PC-9 (cell line): ENCODE measurements around the gene F13A1. TPM values are rescaled to one million over a fixed set of nuclear protein-coding genes. Genes with fewer than 3 reads are reported as not detected.

ENCODE experiments used
- BruUV-seq: library from RNA; stranded (reverse); fragments of 400-500 nt; replicated peaks from 2 replicates; lab custom pipeline; 2021; lab: Mats Ljungman, UMichigan
- CTCF ChIA-PET: fragments of 300-600 bp; sonication (Branson Sonifier 250); formaldehyde crosslinking; loops from one replicate; lab custom pipeline; 2022; ENCODE audit warnings: antibody characterized with exemption; lab: Charles Lee
- POLR2A ChIA-PET: fragments of 300-600 bp; sonication (Branson Sonifier 250); formaldehyde crosslinking; loops from one replicate; lab custom pipeline; 2022; ENCODE audit warnings: antibody characterized with exemption; ENCODE audit not compliant: unreplicated experiment; lab: Charles Lee
- DNase-seq, 2 experiments: peaks; one replicate each; pipeline versions ENCODE4 v3.0.0 to v3.0.0-alpha.2; 2015 to 2022; ENCODE audit warnings: mixed read lengths in 1 of 2
- H2AFZ ChIP-seq: fragments of 200-600 bp; sonication (generic); 2 replicates; pipeline ENCODE4 v1.8.1; 2017; ENCODE audit warnings: antibody characterized with exemption
- H3F3A ChIP-seq: fragments of 200-600 bp; sonication (generic); 2 replicates; pipeline ENCODE4 v1.8.1; 2017; ENCODE audit warnings: antibody characterized with exemption, mild to moderate bottlenecking, low read depth; ENCODE audit not compliant: insufficient read depth
- H3K27ac ChIP-seq: fragments of 200-600 bp; sonication (generic); 2 replicates; pipeline ENCODE4 v1.6.1; 2016; ENCODE audit warnings: mixed run types
- H3K27me3 ChIP-seq: fragments of 200-600 bp; sonication (generic); 2 replicates; pipeline ENCODE4 v1.6.1; 2016; ENCODE audit warnings: low read depth, mixed run types; ENCODE audit not compliant: insufficient read depth
- H3K36me3 ChIP-seq: fragments of 200-600 bp; sonication (generic); 2 replicates; pipeline ENCODE4 v1.6.1; 2016; ENCODE audit warnings: low read depth, mixed run types
- H3K4me1 ChIP-seq: fragments of 200-600 bp; sonication (generic); replicated peaks from 2 replicates; pipeline ENCODE4 v1.6.1; 2016; ENCODE audit warnings: mixed run types; ENCODE audit not compliant: insufficient read depth
- H3K4me2 ChIP-seq: fragments of 200-600 bp; sonication (generic); 2 replicates; pipeline ENCODE4 v1.6.1; 2017; ENCODE audit warnings: mixed run types
- H3K4me3 ChIP-seq: fragments of 200-600 bp; sonication (generic); 2 replicates; pipeline ENCODE4 v1.6.1; 2016; ENCODE audit warnings: mixed run types
- H3K79me2 ChIP-seq: fragments of 200-600 bp; sonication (generic); 2 replicates; pipeline ENCODE4 v1.6.1; 2017; ENCODE audit warnings: low read depth, mixed run types
- H3K9me2 ChIP-seq: fragments of 200-600 bp; sonication (generic); 2 replicates; pipeline ENCODE4 v1.8.1; 2017; ENCODE audit warnings: mild to moderate bottlenecking; ENCODE audit not compliant: insufficient read depth
- H3K9me3 ChIP-seq: fragments of 200-600 bp; sonication (generic); 2 replicates; pipeline ENCODE4 v1.8.1; 2016; ENCODE audit warnings: low read depth; ENCODE audit not compliant: insufficient read depth
- H4K20me1 ChIP-seq: fragments of 200-600 bp; sonication (generic); 2 replicates; pipeline ENCODE4 v1.8.1; 2017; ENCODE audit not compliant: insufficient read depth
- CTCF ChIP-seq: fragments of 200-600 bp; sonication (generic); conservative IDR thresholded peaks from 2 replicates; pipeline ENCODE4 v1.6.1; 2017; ENCODE audit warnings: mixed run types, antibody characterized with exemption, mild to moderate bottlenecking, moderate library complexity
- EZH2 ChIP-seq: fragments of 200-600 bp; sonication (generic); IDR thresholded peaks from 2 replicates; pipeline ENCODE4 v1.8.0; 2017; ENCODE audit warnings: antibody characterized with exemption, low read depth
- intact Hi-C: fragments of 100-400 bp; cut with micrococcal nuclease; formaldehyde crosslinking; loops from one replicate; pipeline ENCODE4 v1.10.0; 2022; ENCODE audit not compliant: unreplicated experiment
- total RNA-seq: library from RNA; stranded (reverse); gene quantifications from 2 replicates; pipeline ENCODE4 v1.2.3, GENCODE V29; 2021

Gene F13A1
- total RNA-seq, 1 experiment from 2014 or later, result not detected

GRCh38 chr6:6366803-6367202, 46.3 kb upstream of the F13A1 start:
- BruUV-seq, result no TSS peak
- Histone ChIP-seq H4K20me1 (no peaks in the 10 kb centered on the region), H3K36me3 (no peaks in the 10 kb centered on the region), H3K9me2 (no peaks in the 10 kb centered on the region), H3K4me3 (no peak overlapping the region), H3K4me2 (no peak overlapping the region), H3K9me3 (no peaks in the 10 kb centered on the region), H3K27ac (no peak overlapping the region), H3K4me1 (no peaks in the 10 kb centered on the region), H3K27me3 (no peaks in the 10 kb centered on the region), H3K79me2 (no peaks in the 10 kb centered on the region), H2AFZ (no peak overlapping the region), H3F3A (no peaks in the 10 kb centered on the region)
- no peak for DNase-seq
- ChIA-PET CTCF (no interaction called here), POLR2A (no interaction called here)
- no peak for TF ChIP-seq CTCF
- TF ChIP-seq EZH2, result no peak
- intact Hi-C loops, result no loop called here

- Histone ChIP-seq H3K9me3 (no peaks in the 10 kb centered on the region), H3K9me2 (no peaks in the 10 kb centered on the region), H3K36me3 (no peaks in the 10 kb centered on the region), H3K79me2 (no peaks in the 10 kb centered on the region), H3K4me2 (no peak overlapping the region), H3K4me3 (no peak overlapping the region), H3K4me1 (no peaks in the 10 kb centered on the region), H2AFZ (no peak overlapping the region), H3F3A (no peaks in the 10 kb centered on the region), H3K27ac (no peak overlapping the region), H3K27me3 (no peaks in the 10 kb centered on the region), H4K20me1 (no peaks in the 10 kb centered on the region)
- intact Hi-C loops, result no loop called here
- CTCF ChIA-PET, result no interaction called here
- TF ChIP-seq EZH2 (no peak), CTCF (no peak)
- BruUV-seq, result no TSS peak
- POLR2A ChIA-PET, result interaction anchor here (0.7 kb wide), 1 partner anchor 86 kb away, joined by 16 read pairs; no protein-coding TSS in a partner anchor
- DNase-seq, result no peak
Measured at GRCh38 chr6:6365242-6365641, 44.8 kb upstream of the F13A1 start.

- Histone ChIP-seq H3K36me3 (no peaks in the 10 kb centered on the region), H3K9me3 (no peaks in the 10 kb centered on the region), H3K4me1 (no peaks in the 10 kb centered on the region), H3K79me2 (no peaks in the 10 kb centered on the region), H3K27ac (no peak overlapping the region), H3K9me2 (no peaks in the 10 kb centered on the region), H3F3A (no peaks in the 10 kb centered on the region), H3K4me3 (no peak overlapping the region), H3K4me2 (no peak overlapping the region), H2AFZ (no peak overlapping the region), H3K27me3 (no peaks in the 10 kb centered on the region), H4K20me1 (no peaks in the 10 kb centered on the region)
- no peak for DNase-seq
- ChIA-PET CTCF (no interaction called here), POLR2A (no interaction called here)
- TF ChIP-seq EZH2 (no peak), CTCF (no peak)
- intact Hi-C loops, result no loop called here
- no TSS peak for BruUV-seq
Measured at GRCh38 chr6:6362056-6362840, 41.8 kb upstream of the F13A1 start.
